ENCODE results near the gene CD52.
A peak's percentile ranks its signal among the peaks of the same experiment; 100 is the strongest.
"Not testable (repeated sequence)": the region's sequence is repeated elsewhere in the genome, so short reads cannot be mapped to it uniquely, and the experiment has no call there.

CD52 gene

GRCh38 chr1:26288311-26288941, 29.3 kb upstream of the CD52 start:
- DNase-seq = peak; percentile 92 to 93
- peak; percentile 61 for TF ChIP-seq POLR2A (IDR thresholded peaks at IDR 0.05; ENCODE audit: low read length)
- TF ChIP-seq GATA1 (IDR thresholded peaks at IDR 0.05; ENCODE audit: low read depth, low read length) = no peak

- DNase-seq = peak in 1 of 2 experiments; percentile 57
These were observed 28.3 kb upstream of the CD52 start for GRCh38 chr1:26289158-26290059.

GRCh38 chr1:26290122-26290881, 27.5 kb upstream of the CD52 start:
- DNase-seq = no peak
- TF ChIP-seq GATA1 (IDR thresholded peaks at IDR 0.05; ENCODE audit: low read depth, low read length) = no peak
- no peak for TF ChIP-seq POLR2A (IDR thresholded peaks at IDR 0.05; ENCODE audit: low read length)

More at GRCh38 chr1:26289158-26290059, 28.3 kb upstream of the CD52 start:
- no peak for TF ChIP-seq GATA1 (IDR thresholded peaks at IDR 0.05; ENCODE audit: low read depth, low read length)
- no peak for TF ChIP-seq POLR2A (IDR thresholded peaks at IDR 0.05; ENCODE audit: low read length)

GRCh38 chr1:26290882-26291261, 26.9 kb upstream of the CD52 start:
- DNase-seq = no peak
- no peak for TF ChIP-seq POLR2A (IDR thresholded peaks at IDR 0.05; ENCODE audit: low read length)
- no peak for TF ChIP-seq GATA1 (IDR thresholded peaks at IDR 0.05; ENCODE audit: low read depth, low read length)

GRCh38 chr1:26291433-26291832, 26.3 kb upstream of the CD52 start:
- TF ChIP-seq POLR2A (IDR thresholded peaks at IDR 0.05; ENCODE audit: low read length) (no peak), GATA1 (IDR thresholded peaks at IDR 0.05; ENCODE audit: low read depth, low read length) (no peak)
- no peak for DNase-seq

- DNase-seq = no peak
- TF ChIP-seq GATA1 (IDR thresholded peaks at IDR 0.05; ENCODE audit: low read depth, low read length) = no peak
- TF ChIP-seq POLR2A (IDR thresholded peaks at IDR 0.05; ENCODE audit: low read length) = no peak
These were observed 25.8 kb upstream of the CD52 start for GRCh38 chr1:26291939-26292338.

GRCh38 chr1:26292735-26293134, 25.0 kb upstream of the CD52 start:
- DNase-seq = not testable (repeated sequence)

GRCh38 chr1:26293911-26294463, 23.8 kb upstream of the CD52 start:
- no peak for DNase-seq

GRCh38 chr1:26295194-26296138, 22.3 kb upstream of the CD52 start:
- no peak for DNase-seq
- TF ChIP-seq POLR2A (IDR thresholded peaks at IDR 0.05; ENCODE audit: low read length) (no peak), GATA1 (IDR thresholded peaks at IDR 0.05; ENCODE audit: low read depth, low read length) (no peak)

More at GRCh38 chr1:26293911-26294463, 23.8 kb upstream of the CD52 start:
- TF ChIP-seq GATA1 (IDR thresholded peaks at IDR 0.05; ENCODE audit: low read depth, low read length) (no peak), POLR2A (IDR thresholded peaks at IDR 0.05; ENCODE audit: low read length) (no peak)

GRCh38 chr1:26296340-26297056, 21.3 kb upstream of the CD52 start:
- DNase-seq = no peak
- TF ChIP-seq POLR2A (IDR thresholded peaks at IDR 0.05; ENCODE audit: low read length) (no peak), GATA1 (IDR thresholded peaks at IDR 0.05; ENCODE audit: low read depth, low read length) (no peak)

- no peak for DNase-seq
- no peak for TF ChIP-seq GATA1 (IDR thresholded peaks at IDR 0.05; ENCODE audit: low read depth, low read length)
- no peak for TF ChIP-seq POLR2A (IDR thresholded peaks at IDR 0.05; ENCODE audit: low read length)
These were observed 20.5 kb upstream of the CD52 start for GRCh38 chr1:26297057-26297790.

- TF ChIP-seq POLR2A (IDR thresholded peaks at IDR 0.05; ENCODE audit: low read length) (no peak), GATA1 (IDR thresholded peaks at IDR 0.05; ENCODE audit: low read depth, low read length) (no peak)
- no peak for DNase-seq
These were observed 20.0 kb upstream of the CD52 start for GRCh38 chr1:26297791-26298124.

Measured in erythroblast (primary cell).